Renal cortical epithelial cell (primary cell): ENCODE data around the gene NATD1. TPM values are rescaled to one million over a fixed set of nuclear protein-coding genes. Genes with fewer than 3 reads are reported as not detected.

Experiments used
- DNase-seq: peaks from one replicate; pipeline ENCODE4 v3.0.0-alpha.2; 2011; ENCODE audit warnings: low read depth
- total RNA-seq: library from RNA; depleted of rRNA; stranded (reverse); fragments of >200 nt; gene quantifications from 2 replicates; pipeline ENCODE4 v1.2.3, GENCODE V29; 2014

The NATD1 gene
- total RNA-seq, 1 donor from 2014 or later, result 13.4 TPM

DNA sequence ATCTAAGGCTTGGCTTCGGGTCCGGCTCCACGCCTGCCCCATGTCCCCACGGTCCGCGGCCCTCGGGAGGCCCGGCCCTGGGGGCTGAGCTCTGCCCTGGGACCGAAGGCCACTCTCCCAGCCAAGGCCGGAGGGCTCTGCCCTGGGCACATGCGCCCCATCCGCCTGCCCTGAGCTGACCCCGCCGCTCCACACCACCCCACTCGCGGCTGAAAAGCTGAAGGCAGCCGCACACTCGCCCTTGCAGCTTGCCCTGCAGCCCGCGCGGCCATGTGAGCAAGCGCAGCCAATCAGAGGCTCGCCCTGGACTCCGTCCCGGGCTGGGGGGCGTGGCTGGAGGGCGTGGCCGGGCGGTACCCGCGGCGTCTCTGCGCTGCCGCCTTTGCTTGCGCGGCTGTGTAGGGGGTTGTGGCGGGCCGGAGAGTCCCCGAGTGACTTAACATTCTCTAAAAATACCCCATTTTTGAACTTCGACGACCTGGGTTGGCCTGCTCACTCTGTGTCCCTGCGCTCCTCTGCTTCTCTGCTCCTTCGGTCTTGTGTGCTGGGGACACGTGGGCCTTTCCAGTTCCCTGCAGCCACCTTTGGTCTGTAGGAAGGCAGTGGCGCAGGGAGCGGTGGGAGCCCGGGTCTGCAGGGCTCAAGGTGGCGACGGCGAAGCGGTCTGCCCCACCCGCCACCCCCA, 22.5 kb upstream of the NATD1 start:
- peak; percentile 48 for DNase-seq

DNA sequence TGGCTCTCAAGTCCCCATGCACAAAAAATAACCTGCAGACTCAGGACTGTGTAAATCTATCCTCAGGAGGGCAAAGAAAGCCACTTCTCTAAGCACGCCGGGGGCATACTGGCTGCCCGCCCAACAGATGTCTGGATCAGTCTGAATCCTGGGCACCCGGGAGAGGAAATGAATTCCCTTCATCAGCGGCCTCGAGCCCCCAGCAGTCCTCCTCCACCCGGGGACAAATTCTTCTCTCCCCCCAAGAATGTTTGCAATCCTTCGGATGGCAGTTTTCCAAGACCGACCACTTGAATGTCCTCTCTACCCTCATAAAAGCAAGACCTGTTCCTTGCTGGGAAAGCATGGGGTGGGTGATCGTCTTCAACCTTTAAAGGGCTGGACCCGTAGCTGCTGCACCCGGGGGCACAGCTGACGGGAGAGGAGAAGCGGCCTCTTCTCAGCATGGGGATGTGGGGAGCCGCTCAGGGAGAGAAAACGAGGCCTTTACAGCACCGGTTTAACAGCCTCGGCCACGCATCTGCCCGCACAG, 21.9 kb upstream of the NATD1 start:
- no peak for DNase-seq

DNA sequence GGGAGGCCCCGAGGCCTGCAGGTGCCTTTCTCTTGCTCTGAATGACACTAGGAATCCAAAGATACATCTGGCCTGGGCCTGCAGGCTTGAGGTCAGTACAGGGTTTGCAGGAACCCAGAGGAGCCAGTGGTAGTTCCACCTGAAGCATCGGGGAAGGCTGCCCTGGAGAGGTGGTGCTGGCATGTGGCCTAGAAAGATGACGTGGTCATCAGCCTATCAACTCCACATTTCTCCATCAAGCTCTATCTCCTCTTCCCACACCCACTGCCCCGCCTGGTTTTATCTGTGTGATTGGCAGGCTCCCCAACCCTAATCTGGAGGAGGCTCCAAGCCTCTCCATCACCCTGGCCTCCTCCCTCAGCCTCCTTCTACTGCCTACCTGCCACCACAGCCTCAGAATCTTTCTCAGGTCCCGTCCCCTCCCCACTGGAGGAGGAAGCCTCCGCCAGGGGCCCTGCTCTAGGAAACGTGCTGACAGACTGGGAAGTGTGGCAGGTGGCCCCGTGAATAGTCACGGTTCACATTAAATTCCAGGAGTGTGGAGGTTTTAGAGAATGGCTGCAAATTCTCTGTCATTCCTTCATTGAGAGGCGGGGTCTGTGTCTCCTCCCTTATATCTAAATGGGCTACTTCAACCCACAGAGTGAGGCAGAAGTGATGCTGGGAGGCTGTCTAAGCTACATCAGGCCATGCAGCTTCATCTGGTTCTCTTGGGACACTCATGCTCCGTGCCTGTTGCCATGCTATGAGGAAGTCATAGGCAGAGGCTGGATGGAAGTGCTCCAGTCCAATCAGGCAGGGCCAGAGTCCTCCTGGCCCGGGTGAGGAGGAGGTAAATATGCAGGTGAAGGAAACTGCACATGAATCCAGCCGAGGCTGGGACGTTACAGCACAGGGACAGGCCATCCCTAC, 19.9 kb upstream of the NATD1 start:
- no peak for DNase-seq

DNA sequence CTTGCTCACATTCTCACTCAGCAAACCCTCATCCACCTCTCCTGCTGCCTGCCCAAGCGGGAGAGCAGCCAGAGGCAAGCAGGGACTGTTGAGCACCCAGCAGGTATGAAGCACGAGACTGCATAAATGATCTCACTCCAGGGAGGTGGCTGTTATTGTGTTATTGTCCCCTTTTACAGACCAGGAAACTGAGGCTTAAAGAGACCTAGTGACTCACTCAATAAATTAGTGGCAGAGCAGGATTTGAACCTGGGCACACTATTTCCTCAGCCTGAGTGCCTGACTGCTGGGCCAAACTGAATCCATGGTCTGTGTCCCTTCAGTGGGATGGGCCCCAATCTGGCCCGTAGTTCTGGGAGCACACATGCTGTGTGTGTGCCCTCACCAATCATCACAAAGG, 19.0 kb upstream of the NATD1 start:
- no peak for DNase-seq

DNA sequence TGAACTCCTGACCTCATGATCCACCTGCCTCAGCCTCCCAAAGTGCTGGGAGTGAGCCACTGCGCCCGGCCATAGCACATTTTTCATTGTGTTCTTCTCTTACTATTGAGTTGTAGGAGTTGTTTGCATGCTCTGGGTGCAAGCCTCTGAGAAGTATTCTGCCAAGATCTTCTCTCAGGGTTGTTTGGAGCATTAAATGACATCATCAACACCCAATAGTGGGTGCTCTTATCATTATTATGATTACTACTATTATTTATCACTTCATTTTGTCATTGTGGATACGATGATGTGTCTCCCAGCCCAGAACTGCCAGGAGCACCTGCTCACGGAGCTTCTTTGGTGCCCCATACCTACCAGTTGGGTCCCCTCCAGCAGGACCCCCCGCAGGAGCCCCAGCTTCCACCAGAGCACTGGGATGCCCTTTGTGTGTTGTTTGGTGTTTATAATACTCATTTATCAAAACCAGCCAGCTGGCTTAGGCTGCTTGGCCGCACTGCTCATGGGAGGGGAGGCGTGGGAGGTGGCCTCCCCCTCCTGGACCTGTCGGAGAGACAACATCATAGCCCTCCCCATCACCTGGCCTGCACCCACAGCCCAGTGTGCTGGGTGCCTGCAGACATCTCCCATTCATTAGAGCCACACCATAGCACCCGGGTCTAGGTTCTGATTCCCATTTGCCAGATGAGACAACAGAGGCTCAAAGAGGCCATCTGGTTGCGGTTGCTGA, 18.4 kb upstream of the NATD1 start:
- no peak for DNase-seq

DNA sequence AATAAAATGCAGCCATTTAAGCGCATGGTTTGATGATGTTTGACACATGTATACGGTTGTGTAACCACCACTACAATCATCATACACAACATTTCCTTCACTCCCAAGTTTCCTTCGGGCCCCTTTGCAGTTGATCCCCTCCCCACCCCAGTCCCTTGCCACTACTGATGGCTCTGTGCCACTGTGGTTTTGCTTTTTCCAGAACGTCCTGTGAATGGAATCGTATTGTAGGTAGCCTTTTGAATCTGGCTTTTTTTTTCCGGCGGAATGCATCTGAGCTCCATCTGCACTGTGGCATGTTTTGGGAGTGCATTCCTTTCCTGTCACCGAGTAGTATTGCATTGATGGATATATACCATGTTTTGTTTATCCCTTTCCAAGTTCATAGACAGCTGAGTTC, 16.2 kb upstream of the NATD1 start:
- DNase-seq, result no peak

DNA sequence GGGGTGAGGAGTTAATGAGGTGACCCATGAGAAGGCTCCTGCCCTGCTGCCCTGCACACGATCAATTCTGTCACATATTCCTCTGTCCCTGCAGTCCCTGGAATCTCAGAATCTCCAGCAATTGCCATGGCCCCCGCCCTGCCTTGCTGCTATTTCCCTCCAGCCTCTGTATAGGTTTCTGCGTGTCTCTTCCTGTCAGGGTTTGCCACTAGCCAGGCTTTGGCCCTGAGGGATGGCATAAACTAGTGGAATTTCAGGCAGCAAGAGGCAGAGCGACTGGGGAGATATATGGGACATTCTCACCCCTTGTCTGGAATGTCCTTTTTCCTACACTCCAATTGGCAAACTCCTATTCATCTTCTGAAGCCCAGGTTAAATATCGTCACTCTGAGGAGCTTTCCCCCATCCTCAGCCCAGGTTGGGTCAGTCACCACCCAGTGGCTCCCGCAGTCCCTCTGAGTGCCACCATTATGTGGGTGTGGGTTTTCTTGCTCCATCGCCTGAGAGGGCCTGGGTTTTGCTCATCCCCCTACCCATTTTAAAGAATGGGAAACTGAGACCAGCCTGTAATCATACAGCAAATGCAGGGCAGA, 15.5 kb upstream of the NATD1 start:
- DNase-seq, result no peak

DNA sequence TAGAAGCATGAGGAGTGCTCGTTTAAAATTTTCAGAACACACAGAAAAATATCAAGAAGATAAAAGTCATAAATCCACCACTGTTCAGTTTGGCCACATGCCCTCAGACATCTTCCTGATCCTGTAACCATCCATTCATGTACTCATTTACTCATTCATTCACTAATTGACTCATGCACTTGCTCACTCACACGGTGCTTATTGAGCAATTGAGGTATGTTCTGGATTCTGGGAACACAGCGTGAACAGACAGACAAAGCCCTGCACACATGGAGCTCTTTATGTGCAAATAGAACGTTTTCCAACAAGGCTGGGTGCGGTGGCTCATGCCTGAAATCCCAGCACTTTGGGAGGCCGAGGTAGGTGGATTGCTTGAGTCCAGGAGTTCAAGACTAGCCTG, 10.2 kb upstream of the NATD1 start:
- peak; percentile 96 for DNase-seq

DNA sequence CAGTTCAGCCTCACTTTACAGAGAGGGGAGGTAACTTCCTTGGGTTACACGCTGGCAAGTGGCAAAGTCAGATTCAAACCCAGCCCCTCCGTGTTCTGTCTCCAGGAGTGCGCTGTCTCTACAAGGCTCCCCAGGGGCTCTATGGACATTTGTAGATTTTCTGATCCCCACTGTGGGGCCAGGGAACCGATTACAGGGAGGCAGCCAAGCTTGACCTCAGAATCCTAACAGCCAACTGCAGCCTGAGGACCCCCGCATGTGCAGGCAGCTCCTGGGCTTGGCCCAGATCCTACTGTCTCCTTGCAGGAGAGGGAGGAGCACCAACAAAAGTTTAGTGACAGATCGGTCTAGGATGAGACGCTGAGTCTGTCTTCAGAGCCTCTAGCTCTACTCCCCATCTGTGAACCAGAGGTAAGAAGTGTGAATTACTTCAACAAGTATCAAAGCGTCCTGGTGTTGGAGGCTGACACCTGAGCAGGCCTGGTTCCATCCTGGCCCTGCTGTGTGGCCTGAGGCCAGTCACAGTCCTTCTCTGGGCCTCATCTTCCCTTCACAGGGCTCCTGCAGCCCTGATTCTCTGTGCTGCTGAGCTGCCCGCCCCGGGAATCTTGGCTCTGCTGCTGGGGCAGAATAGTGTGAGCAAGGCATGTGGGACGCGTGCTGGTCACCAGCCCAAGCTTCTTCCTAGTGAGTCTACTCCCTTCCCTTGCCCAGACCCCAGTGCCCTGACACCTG, 9.2 kb upstream of the NATD1 start:
- no peak for DNase-seq

DNA sequence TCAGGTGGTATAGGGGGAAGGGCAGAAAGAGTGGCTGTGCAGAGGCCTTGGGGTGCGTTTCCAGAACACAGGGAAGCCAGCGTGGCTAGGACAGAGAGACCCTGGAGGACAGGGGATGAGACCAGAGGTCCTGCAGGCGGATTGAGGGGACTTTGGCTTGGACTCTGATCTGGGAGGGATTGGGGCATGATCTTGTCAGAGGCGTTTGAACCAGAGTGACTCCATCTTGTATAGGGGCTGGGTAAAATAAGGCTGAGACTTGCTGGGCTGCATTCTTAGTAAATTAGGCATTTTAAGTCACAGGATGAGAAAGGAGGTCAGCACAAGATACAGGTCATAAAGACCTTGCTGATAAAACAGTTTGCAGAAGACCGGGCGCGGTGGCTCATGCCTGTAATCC, 5.4 kb upstream of the NATD1 start:
- DNase-seq, result no peak

DNA sequence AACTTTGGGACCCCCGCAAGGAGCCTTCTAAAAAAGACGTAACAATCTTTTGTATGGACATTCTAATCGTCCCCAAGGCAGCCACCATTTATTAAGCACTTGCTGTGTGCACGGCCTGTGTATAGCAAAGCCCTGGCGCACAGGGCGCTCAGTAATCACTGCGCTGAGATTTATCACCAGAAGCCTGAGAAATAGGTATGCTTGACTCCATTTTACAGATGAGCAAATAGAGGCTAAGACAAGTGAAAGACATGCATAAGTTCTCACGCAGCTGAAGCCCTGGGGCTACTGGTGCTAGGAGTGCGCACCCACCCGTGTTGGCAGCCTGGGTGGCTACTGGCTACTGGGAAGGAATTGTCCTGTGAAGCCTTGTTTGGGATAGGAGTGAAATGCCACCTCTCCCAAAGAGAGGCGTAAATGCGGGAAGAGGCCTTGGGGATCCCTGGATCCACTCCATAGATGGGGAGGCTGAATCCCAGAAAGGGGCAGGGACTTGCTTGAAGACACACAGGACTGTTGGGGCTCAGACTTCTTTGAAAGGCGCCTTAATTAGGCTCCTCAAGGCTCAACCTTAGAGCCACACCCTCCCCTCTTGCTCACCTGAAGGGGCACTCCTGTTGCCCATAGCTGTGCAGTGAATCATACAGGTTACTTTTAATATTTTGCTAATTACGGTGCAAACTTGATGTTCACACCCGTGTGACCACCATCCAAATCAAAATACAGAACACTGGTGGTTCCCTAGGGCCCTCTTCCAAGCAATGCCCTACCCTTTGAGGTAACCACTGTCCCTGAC, 634 bp upstream of the NATD1 start:
- DNase-seq, result no peak

DNA sequence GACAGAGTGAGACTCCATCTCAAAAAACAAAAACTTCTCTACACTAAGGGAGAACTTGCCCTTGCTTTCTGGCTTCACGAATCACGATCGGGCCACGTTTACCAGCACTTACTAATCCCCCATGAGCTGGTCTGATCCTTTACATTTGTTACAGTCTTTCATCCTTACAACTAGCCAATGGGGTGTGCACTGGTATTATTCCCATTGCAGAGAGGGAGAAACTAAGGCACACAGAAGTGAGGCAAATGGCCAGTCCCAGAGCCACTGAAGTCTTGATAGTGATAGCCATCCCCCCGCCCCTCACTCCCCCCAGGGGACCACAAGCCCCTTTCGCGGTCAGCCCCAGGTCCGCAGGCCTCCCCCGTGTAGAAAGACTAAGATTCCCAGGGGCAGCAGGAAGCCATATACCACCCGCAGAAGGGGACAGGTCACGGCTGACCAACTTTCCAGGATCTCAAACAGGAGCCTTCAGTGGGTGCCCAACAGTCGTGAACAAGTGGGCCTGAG, 868 bp downstream of the NATD1 start:
- DNase-seq, result no peak

DNA sequence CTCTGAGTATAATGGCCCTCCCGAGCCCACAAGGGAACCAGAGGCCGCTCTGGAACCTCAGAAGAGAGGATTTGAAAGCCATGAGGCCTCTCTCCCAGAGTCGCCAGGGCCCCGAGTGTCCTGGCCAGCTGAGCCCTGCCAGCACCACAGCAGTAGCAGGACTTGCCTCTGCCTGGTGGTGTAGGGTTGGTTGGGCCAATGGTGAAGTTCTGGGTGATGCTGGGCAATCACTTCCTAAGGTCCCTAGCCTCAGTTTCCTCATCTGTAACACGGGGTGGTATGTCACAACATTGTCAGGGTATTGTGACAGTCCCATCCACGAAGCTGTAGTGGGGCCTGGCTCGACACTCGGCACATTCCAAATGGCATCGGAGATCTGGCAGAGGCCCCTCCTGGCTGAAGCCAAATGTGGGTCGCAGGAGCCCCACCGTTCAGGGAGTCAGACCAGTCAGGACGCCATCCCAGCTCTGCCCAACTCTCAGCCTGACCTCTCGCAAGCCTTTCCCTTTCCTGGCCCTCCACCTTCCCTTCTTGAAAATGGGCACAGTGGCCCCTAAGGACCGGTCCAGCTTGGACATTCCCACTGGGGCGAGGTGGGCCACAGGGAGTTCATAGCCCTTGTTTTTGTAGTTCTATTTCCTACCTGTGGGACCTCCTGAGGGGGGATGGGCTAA, 1.7 kb downstream of the NATD1 start:
- no peak for DNase-seq

DNA sequence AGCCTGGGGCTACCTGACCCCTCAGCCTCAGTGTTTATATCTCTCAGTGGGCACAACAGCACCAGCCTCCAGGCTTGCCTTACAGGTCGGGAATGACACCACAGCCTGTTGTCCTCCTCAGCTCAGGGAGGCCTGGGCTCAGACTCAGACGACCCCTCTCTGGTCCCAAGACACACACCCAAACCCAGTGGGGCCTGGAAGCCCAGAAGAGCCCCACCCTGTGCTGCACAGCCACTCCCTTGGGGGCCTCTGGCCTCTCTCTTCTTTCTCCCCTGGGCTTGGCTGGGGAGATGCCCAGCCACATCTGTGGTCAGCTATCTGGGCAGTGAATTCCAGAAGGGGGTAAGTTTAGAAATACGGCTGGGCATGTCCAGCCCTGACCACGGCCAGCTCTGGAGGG, 2.4 kb downstream of the NATD1 start:
- no peak for DNase-seq

DNA sequence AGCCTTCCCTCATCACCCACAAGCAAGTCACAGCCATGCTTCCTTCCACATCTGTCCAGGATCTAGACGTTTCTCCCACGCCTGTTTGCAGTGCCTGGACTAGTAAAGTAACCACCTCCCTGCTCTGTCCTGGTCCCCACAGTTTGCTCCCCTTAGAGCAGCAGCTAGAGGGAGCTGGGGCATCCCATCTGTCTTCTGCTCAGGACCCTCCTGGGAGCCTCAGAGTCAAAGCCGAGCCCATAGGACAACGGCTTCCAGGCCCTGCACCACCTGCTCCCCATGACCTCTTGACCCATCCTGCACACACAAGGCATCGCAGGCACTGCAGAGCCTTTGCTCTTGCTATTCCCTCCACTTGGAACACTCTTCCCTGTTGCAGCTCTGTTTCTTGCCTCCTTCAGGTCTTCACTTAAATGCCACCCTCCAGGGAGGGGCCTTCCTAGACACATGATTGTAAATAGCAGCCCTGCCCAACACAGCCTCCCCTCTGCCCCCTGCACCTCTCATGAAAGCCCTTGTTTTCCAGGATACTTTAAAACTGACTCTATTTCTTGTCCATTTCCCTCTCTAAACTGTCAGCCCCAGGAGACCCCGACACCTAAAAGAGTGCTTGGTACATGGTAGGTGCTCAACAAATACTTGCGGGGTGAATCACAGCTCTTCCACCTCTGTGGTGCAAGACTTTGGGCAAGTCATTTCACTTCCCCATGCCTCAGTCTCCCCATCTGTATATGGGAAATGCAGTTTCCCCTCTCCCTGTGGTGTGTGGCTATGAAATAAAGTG, 3.1 kb downstream of the NATD1 start:
- no peak for DNase-seq

DNA sequence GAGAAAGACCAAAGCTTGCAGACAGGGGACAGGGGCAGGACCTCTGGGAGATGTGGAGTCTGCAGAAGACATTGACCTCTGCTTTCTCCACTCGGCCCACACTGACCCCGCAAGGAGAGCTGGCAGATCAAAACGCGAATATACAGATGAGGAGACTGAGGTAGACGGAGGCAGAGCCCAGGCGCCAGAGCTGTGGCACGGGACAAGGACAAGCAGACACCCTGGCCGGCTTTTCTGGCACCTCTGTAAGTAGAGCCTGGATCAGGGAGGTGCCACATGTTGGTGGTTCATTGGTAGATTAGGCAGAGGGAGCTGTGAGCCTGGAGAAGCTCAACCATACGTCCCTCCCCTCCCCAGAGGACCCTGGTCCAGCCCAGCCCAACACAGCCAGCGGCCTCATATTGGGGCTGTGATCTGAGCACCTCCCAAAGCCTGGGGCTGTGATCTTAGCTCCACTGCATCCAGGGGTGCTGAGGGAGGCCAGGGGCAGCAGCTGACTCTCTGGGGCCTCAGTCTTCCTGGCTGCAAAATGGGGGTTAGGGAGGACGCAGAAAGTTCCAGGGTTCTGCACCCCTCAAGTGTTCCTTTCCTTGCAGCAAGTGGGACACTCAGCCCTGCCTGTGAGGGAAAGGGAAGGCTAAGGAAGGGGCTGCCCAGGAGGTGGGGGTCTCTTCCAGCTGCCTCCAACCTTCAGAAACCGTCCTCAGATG, 4.0 kb downstream of the NATD1 start:
- DNase-seq, result no peak

DNA sequence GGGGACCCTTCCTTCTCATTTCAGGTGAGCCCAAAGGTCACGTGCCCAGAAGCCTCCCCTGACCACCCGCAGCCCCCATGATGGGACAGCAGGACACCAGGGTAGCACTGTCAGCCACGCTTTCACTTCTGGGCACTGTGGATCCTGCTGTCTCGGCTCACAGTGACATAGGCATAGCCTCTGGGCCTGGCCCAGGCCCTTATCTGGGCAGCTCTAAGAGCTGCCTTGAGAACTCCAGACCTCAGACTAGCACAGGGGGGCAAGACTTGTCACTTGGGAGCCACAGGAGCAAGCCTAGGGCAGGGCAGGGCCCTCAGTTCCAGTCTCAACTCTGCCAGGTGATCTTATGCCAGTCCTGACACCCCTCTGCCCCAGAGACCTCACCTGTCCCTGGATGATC, 4.7 kb downstream of the NATD1 start:
- no peak for DNase-seq
